Measurements from ENCODE around the gene C13orf46. TPM values are rescaled to one million over a fixed set of nuclear protein-coding genes. Genes with fewer than 3 reads are reported as not detected.

Gene C13orf46
- total and polyA plus RNA-seq, 10 of the 15 experiments (the other 5 are each of a cell fraction or from before 2014, with no cell fraction given) = 0.01 to 0.18 (median 0.09) TPM; not detected in 6

GRCh38 chr13:113928685-113929627, 44.9 kb downstream of the C13orf46 start:
- TF ChIP-seq CBX5 (IDR thresholded peaks at IDR 0.05; ENCODE audit: low read depth) = no peak
- TF ChIP-seq SMAD1 (IDR thresholded peaks at IDR 0.05; ENCODE audit: low read depth, partially characterized antibody) = no peak
- TF ChIP-seq REST (IDR thresholded peaks at IDR 0.05; ENCODE audit: low read depth, low read length) = no peak
- TF ChIP-seq NR2C1 (IDR thresholded peaks at IDR 0.05) = no peak
- TF ChIP-seq SREBF1 (IDR thresholded peaks at IDR 0.05; ENCODE audit: low read length) = no peak
- TF ChIP-seq ZSCAN29 (IDR thresholded peaks at IDR 0.05) = no peak
- TF ChIP-seq TCF7 (IDR thresholded peaks at IDR 0.05; ENCODE audit: borderline replicate concordance) = no peak
- TF ChIP-seq ETV6 (conservative IDR thresholded peaks at IDR 0.05 in 1 of 2, IDR thresholded peaks at IDR 0.05 in 1 of 2; ENCODE audit: borderline replicate concordance in 1 of 2, low read depth in 1 of 2) = no peak
- no peak for TF ChIP-seq CBX3 (IDR thresholded peaks at IDR 0.05; ENCODE audit: borderline replicate concordance, low read depth)
- TF ChIP-seq MYB (IDR thresholded peaks at IDR 0.05; ENCODE audit: borderline replicate concordance, low read depth, low read length) = no peak
- no peak for TF ChIP-seq EED (IDR thresholded peaks at IDR 0.05; ENCODE audit: low read depth)
- no peak for TF ChIP-seq USF2 (IDR thresholded peaks at IDR 0.05; ENCODE audit: borderline replicate concordance, low read depth, low read length)
- TF ChIP-seq GATAD2B (conservative IDR thresholded peaks at IDR 0.05; ENCODE audit: low read depth) = no peak
- TF ChIP-seq ZZZ3 (IDR thresholded peaks at IDR 0.05; ENCODE audit: control insufficient read depth, insufficient read length, low read depth) = no peak
- in situ Hi-C loops (cut with MboI) = no loop called here
- WGBS (ENCODE audit: insufficient coverage, insufficient replicate concordance, low lambda C conversion rate, missing lambda C conversion rate) = 64% methylated on average over 26 of the region's 26 CpGs

More at GRCh38 chr13:113928685-113929627, 44.9 kb downstream of the C13orf46 start:
- ChIA-PET POLR2A (no interaction called here), CTCF (no interaction called here), RAD21 (ENCODE audit: unreplicated experiment) (no interaction called here), SMC1A (ENCODE audit: uncharacterized antibody, unreplicated experiment) (no interaction called here)
- Histone ChIP-seq H3K4me2 (ENCODE audit: control insufficient read depth, insufficient read depth) (no peak overlapping the region), H3K9ac (ENCODE audit: control insufficient read depth, insufficient read depth, low read length) (no peak overlapping the region), H3K27me3 (replicated peaks in 1 of 2; ENCODE audit: control insufficient read depth in 2 of 2, insufficient read depth in 2 of 2, low read length in 1 of 2) (peaks cover 0 to 2% of the 10 kb centered on the region in 2 experiments; a peak in 2 of 4 replicates), H3K27ac (ENCODE audit: control insufficient read depth, insufficient read depth) (no peak overlapping the region), H3K4me3 (no peak overlapping the region), H3K9me3 (replicated peaks; ENCODE audit: control insufficient read depth, insufficient read depth, low read length) (no peaks in the 10 kb centered on the region; the same call in 2 of the 3 replicates), H4K20me1 (ENCODE audit: control insufficient read depth, insufficient read depth) (no peaks in the 10 kb centered on the region), H3K79me2 (ENCODE audit: control insufficient read depth, insufficient read depth, low read length) (no peaks in the 10 kb centered on the region), H2AFZ (ENCODE audit: control insufficient read depth, low read depth, low read length) (no peak overlapping the region), H3K36me3 (ENCODE audit: control insufficient read depth in 2 of 2, insufficient read depth in 2 of 2, low read length in 1 of 2) (no peaks in the 10 kb centered on the region), H3K4me1 (ENCODE audit: control insufficient read depth, insufficient read depth, low read length) (peaks cover 16% of the 10 kb centered on the region)
- ATAC-seq = no peak
- no peak for FAIRE-seq
- intact Hi-C loops (cut with micrococcal nuclease; ENCODE audit: unreplicated experiment) = no loop called here
- BruUV-seq (replicated peaks) = no TSS peak
- no peak for DNase-seq (ENCODE audit: low read depth, low spot score)
